GM12872 (cell line): ENCODE measurements around the gene FOXP1.

Experiments used
- TF ChIP-seq, protein P1 (sequence below): IDR thresholded peaks from 3 replicates; pipeline ENCODE4 v1.5.1; 2011; ENCODE audit warnings: low read depth, mild to moderate bottlenecking, low read length, moderate library complexity; ENCODE audit not compliant: insufficient read depth

Gene FOXP1

DNA sequence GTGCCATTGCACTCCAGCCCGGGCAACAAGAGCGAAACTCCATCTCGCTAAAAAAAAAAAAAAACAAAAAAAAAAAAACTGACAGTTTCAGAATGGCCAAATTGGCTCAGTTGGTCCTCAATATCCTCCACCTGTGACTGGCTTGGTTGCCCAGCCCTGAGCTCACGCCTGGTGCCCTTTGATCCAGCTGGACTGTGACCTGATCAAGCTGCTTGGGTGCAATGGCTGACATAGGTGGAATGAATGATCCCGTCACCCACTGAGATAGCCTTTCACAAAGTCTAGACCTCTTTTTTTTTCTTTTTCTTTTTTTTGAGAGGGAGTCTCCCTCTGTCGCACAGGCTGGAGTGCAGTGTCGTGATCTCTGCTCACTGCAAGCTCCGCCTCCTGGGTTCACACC, 254.6 kb downstream of the FOXP1 start:
- TF ChIP-seq, protein P1, sequence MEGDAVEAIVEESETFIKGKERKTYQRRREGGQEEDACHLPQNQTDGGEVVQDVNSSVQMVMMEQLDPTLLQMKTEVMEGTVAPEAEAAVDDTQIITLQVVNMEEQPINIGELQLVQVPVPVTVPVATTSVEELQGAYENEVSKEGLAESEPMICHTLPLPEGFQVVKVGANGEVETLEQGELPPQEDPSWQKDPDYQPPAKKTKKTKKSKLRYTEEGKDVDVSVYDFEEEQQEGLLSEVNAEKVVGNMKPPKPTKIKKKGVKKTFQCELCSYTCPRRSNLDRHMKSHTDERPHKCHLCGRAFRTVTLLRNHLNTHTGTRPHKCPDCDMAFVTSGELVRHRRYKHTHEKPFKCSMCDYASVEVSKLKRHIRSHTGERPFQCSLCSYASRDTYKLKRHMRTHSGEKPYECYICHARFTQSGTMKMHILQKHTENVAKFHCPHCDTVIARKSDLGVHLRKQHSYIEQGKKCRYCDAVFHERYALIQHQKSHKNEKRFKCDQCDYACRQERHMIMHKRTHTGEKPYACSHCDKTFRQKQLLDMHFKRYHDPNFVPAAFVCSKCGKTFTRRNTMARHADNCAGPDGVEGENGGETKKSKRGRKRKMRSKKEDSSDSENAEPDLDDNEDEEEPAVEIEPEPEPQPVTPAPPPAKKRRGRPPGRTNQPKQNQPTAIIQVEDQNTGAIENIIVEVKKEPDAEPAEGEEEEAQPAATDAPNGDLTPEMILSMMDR = no peak

DNA sequence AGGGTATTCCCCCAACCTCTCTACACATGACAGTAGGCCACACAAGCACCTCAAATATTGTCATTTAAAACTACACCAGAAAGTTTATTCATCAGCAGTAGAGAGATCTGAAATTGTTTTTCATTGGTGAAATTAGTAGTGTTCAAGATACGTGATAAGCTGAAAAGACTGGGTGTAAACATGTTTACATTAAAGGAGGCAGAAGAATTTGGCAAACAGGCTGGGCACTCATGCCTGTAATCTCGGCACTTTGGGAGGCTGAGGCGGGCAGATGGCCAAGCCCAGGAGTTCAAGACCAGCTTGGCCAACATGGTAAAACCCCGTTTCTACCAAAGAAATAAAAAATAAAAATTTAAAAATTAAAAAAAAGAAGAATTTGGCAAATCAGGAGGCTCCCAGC, 255.6 kb downstream of the FOXP1 start:
- TF ChIP-seq, protein P1 = no peak

DNA sequence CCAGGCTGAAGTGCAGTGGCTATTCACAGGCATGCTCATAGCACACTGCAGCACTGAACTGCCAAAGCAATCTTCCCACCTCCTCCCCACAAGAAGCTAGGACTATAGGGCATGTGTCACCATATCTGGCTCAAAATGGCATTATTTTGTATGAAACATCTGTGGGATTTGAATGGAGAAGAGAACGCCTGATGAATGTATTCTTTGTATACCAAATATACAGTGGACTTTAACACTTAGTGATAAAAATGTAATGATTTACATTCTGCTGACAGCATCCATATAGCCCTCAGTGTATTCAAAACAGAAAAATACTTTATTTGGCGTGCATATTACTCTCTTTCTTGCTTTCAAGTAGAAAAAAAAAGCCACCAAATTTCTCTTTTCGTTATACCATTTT, 257.8 kb downstream of the FOXP1 start:
- TF ChIP-seq, protein P1 = no peak

DNA sequence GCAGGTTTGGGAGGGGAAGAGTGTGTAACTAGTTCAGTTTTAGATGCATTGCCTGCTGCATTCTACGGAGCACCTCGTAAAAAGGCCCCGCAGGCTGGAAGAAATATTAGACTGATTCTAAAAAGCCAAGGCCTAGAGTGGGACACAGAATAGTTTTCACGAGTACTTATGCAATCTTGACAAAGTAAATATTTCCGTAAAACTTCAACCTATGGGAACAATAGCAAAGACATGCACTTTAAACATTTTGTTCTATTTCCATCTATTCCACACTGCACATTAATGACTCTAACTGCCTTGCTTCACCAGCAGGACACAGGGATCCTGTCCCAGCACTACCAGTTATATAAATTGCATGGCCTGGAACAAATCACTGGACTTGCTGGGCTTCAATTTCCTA, 260.0 kb downstream of the FOXP1 start:
- TF ChIP-seq, protein P1 = no peak

DNA sequence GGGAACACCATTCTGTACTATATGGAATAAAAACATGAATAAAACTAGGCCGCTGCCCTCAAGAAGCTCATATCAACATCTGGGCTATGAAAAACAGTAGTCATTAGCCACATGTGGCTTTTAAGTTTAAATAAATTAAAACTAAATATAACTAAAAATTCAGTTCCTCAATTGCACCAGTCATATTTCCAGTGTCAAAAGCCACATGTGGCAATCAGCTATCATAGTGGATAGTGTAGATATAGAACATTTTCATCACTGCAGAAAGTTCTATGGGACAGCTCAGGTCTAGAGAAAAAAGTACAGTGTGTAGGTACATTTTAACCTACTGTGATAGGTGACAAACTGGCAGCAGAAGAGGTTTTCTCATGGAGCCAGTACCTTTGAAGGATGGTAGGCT, 261.4 kb downstream of the FOXP1 start:
- TF ChIP-seq, protein P1 = no peak

DNA sequence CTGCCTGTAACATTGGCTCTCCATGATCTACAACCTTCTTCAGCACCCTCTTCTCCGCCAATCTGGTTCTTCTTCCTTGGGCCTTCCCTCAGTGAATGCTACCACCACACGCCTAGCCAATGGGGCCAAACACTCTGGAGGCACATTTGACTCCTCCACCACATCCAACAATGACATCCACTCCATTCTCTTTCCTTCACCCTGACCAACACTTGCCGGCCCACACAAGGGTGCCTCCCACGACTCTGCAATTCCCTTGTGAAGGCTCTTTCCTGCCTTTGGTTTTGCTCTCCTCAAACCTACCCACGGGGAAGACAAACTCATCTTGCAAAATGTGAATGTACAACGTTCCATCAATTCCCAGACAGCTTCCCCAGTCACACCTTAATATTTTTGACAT, 263.8 kb downstream of the FOXP1 start:
- TF ChIP-seq, protein P1 = no peak

DNA sequence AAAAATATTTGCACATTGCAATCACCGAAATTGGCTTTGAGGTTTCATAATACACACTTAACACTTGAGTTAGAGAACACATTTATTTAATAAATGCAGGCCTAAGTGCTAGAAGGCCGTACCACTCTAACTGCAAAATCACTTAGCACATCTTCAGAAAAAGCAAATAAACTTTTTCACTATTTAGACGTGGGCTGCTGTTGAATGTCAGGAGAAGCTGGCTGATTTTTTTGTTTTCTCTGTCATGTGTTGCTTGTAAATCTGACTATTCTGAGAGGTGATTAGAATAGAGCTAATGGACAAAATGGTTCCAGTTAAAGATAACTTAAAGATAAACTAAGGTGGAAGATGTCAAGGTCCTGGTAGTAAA, 265.1 kb downstream of the FOXP1 start:
- TF ChIP-seq, protein P1 = no peak
